Epithelial cell of proximal tubule (primary cell): ENCODE data around the gene ESF1. TPM values are rescaled to one million over a fixed set of nuclear protein-coding genes. Genes with fewer than 3 reads are reported as not detected.
A peak's percentile ranks its signal among the peaks of the same experiment; 100 is the strongest.
"Not testable (repeated sequence)": the region's sequence is repeated elsewhere in the genome, so short reads cannot be mapped to it uniquely, and the experiment has no call there.

Source experiments
- DNase-seq: peaks from one replicate; pipeline ENCODE4 v3.0.0-alpha.2; 2011; ENCODE audit warnings: low read depth
- H3K4me3 ChIP-seq: 2 replicates; pipeline ENCODE4 v1.5.1; 2011; ENCODE audit warnings: low read depth, mild to moderate bottlenecking, low read length
- CTCF ChIP-seq: conservative IDR thresholded peaks from 2 replicates; pipeline ENCODE4 v1.5.1; 2012; ENCODE audit warnings: low read depth, mild to moderate bottlenecking, low read length
- total RNA-seq: library from RNA; depleted of rRNA; stranded (reverse); fragments of >200 nt; gene quantifications from 2 replicates; pipeline ENCODE4 v1.2.3, GENCODE V29; 2015

Gene ESF1
- total RNA-seq, 1 donor from 2014 or later: 13.4 TPM

- no peak overlapping the region for H3K4me3 ChIP-seq
- TF ChIP-seq CTCF: no peak
- no peak for DNase-seq
Observed at GRCh38 chr20:13775867-13776266, 8.9 kb downstream of the ESF1 start.

GRCh38 chr20:13772529-13772928 is 12.2 kb downstream of the ESF1 start:
- H3K4me3 ChIP-seq: no peak overlapping the region
- no peak for TF ChIP-seq CTCF
- DNase-seq: no peak

GRCh38 chr20:13771853-13772453 is 12.8 kb downstream of the ESF1 start:
- peak; percentile 48 for TF ChIP-seq CTCF
- no peak for DNase-seq
- no peak overlapping the region for H3K4me3 ChIP-seq

- H3K4me3 ChIP-seq: no peak overlapping the region
- TF ChIP-seq CTCF: no peak
- no peak for DNase-seq
Observed at GRCh38 chr20:13770141-13770540, 14.6 kb downstream of the ESF1 start.

GRCh38 chr20:13765868-13766416 is 18.8 kb downstream of the ESF1 start:
- no peak for DNase-seq
- no peak for TF ChIP-seq CTCF

GRCh38 chr20:13765299-13765698 is 19.4 kb downstream of the ESF1 start:
- TF ChIP-seq CTCF: no peak
- no peak overlapping the region for H3K4me3 ChIP-seq
- DNase-seq: no peak

More at GRCh38 chr20:13765868-13766416, 18.8 kb downstream of the ESF1 start:
- no peak overlapping the region for H3K4me3 ChIP-seq

GRCh38 chr20:13760451-13760946 is 24.2 kb downstream of the ESF1 start:
- not testable (repeated sequence) for DNase-seq, H3K4me3 ChIP-seq
